GM12878 (cell line): ENCODE measurements around the gene VPS39. TPM values are rescaled to one million over a fixed set of nuclear protein-coding genes. Genes with fewer than 3 reads are reported as not detected.

Experiments
- ATAC-seq: fragments of 200-7000 bp; cut with Tn5 transposase; 3 replicates; pipeline ENCODE4 v1.9.1; 2020; ENCODE audit warnings: mild to moderate bottlenecking, moderate library complexity
- BruUV-seq: library from RNA; stranded (reverse); fragments of 400-500 nt; replicated peaks from 2 replicates; lab custom pipeline; 2021; lab: Mats Ljungman, UMichigan
- CTCF ChIA-PET: fragments of 300-600 bp; sonication (Branson Sonifier 250); formaldehyde crosslinking; extraction: SDS; loops from one replicate; lab custom pipeline; 2021; ENCODE audit warnings: inconsistent platforms; lab: Yijun Ruan, JAX
- POLR2A ChIA-PET: fragments of 350-600 bp; formaldehyde crosslinking; extraction: SDS; loops from one replicate; lab custom pipeline; 2021; ENCODE audit warnings: inconsistent platforms; lab: Charles Lee
- RAD21 ChIA-PET: fragments of 300-600 bp; sonication (Branson Sonifier 250); formaldehyde crosslinking; loops from one replicate; lab custom pipeline; 2023; ENCODE audit warnings: antibody characterized with exemption; ENCODE audit not compliant: unreplicated experiment; lab: Charles Lee
- SMC1A ChIA-PET: fragments of 300-600 bp; sonication (Branson Sonifier 250); formaldehyde crosslinking; loops from one replicate; lab custom pipeline; 2023; ENCODE audit not compliant: unreplicated experiment, uncharacterized antibody; lab: Charles Lee
- DNase-seq: peaks from one replicate; pipeline ENCODE4 v3.0.0-alpha.2; 2011; ENCODE audit warnings: low read depth, low spot score
- FAIRE-seq: peaks from 3 replicates; lab custom pipeline; 2011; peaks lifted over from hg19 to GRCh38; lab: Jason Lieb, UNC
- H2AFZ ChIP-seq: 2 replicates; pipeline ENCODE4 v1.6.0; 2011; ENCODE audit warnings: low read depth, low read length, control low read depth; ENCODE audit not compliant: control insufficient read depth
- H3K27ac ChIP-seq: 2 replicates; pipeline ENCODE4 v1.5.1; 2011; ENCODE audit warnings: control low read depth; ENCODE audit not compliant: control insufficient read depth, insufficient read depth
- H3K27me3 ChIP-seq, 2 experiments: replicated peaks in 1 of 2; 2 replicates each; pipeline versions ENCODE4 v1.6.0 to v1.6.1; 2011; ENCODE audit warnings: low read length in 1 of 2; ENCODE audit not compliant: control insufficient read depth in 2 of 2, insufficient read depth in 2 of 2
- H3K36me3 ChIP-seq, 2 experiments: 2 replicates each; pipeline ENCODE4 v1.5.1; 2011; ENCODE audit warnings: low read length in 1 of 2; ENCODE audit not compliant: control insufficient read depth in 2 of 2, insufficient read depth in 2 of 2
- H3K4me1 ChIP-seq: 2 replicates; pipeline ENCODE4 v1.6.1; 2011; ENCODE audit warnings: mild to moderate bottlenecking, low read length, moderate library complexity, mixed read lengths; ENCODE audit not compliant: control insufficient read depth, insufficient read depth
- H3K4me2 ChIP-seq: 2 replicates; pipeline ENCODE4 v1.6.0; 2011; ENCODE audit warnings: control low read depth; ENCODE audit not compliant: control insufficient read depth, insufficient read depth
- H3K4me3 ChIP-seq: fragments of 200-600 bp; sonication (generic); 2 replicates; pipeline ENCODE4 v1.5.1; 2016
- H3K79me2 ChIP-seq: 2 replicates; pipeline ENCODE4 v1.6.0; 2011; ENCODE audit warnings: low read length; ENCODE audit not compliant: control insufficient read depth, insufficient read depth
- H3K9ac ChIP-seq: 2 replicates; pipeline ENCODE4 v1.8.0; 2011; ENCODE audit warnings: low read length, control low read depth, mixed read lengths; ENCODE audit not compliant: control insufficient read depth, insufficient read depth
- H3K9me3 ChIP-seq: replicated peaks from 3 replicates; pipeline ENCODE4 v1.5.1; 2011; ENCODE audit warnings: mild to moderate bottlenecking, low read length; ENCODE audit not compliant: control insufficient read depth, insufficient read depth
- H4K20me1 ChIP-seq: 2 replicates; pipeline ENCODE4 v1.6.0; 2011; ENCODE audit not compliant: control insufficient read depth, insufficient read depth
- BHLHE40 ChIP-seq, 2 experiments: fragments of 450-650 bp in 1 of 2; IDR thresholded peaks; 2 replicates each; pipeline ENCODE4 v1.6.1; 2011 to 2017; ENCODE audit warnings: low read depth in 2 of 2, borderline replicate concordance in 1 of 2, improper control_type of control experiment in 1 of 2, low read length in 1 of 2, mild to moderate bottlenecking in 1 of 2
- BRCA1 ChIP-seq: IDR thresholded peaks from 2 replicates; pipeline ENCODE4 v1.6.1; 2011; ENCODE audit warnings: low read depth, low read length, improper control_type of control experiment
- MTA2 ChIP-seq: fragments of 450-650 bp; IDR thresholded peaks from 2 replicates; pipeline ENCODE4 v1.6.1; 2016; ENCODE audit warnings: low read depth, mild to moderate bottlenecking, moderate library complexity
- MTA3 ChIP-seq: IDR thresholded peaks from 2 replicates; pipeline ENCODE4 v1.6.1; 2012; ENCODE audit warnings: low read length, inconsistent platforms, borderline replicate concordance
- NFYA ChIP-seq: IDR thresholded peaks from 2 replicates; pipeline ENCODE4 v1.6.1; 2011; ENCODE audit warnings: low read depth, mild to moderate bottlenecking, low read length, improper control_type of control experiment, borderline replicate concordance
- RUNX3 ChIP-seq: IDR thresholded peaks from 2 replicates; pipeline ENCODE4 v1.6.1; 2012; ENCODE audit warnings: low read length, inconsistent platforms
- SP1 ChIP-seq: IDR thresholded peaks from one replicate; pipeline ENCODE4 v1.6.1; 2011; ENCODE audit warnings: low read depth, low read length
- ZSCAN29 ChIP-seq: fragments of 450-650 bp; IDR thresholded peaks from 2 replicates; pipeline ENCODE4 v1.6.1; 2017; ENCODE audit warnings: mild to moderate bottlenecking, moderate library complexity
- WGBS: methylation state at CpG from one replicate; pipeline ENCODE4 v1.1.6; 2016; ENCODE audit warnings: low lambda C conversion rate; ENCODE audit not compliant: insufficient replicate concordance, insufficient coverage; ENCODE audit errors: missing lambda C conversion rate; 5-methylcytosine and 5-hydroxymethylcytosine counted together
- in situ Hi-C: fragments of 300-500 bp; cut with MboI; formaldehyde crosslinking; loops from 9 replicates; pipeline ENCODE4 v1.14.3; 2018; ENCODE audit warnings: mixed read lengths
- intact Hi-C: fragments of 100-400 bp; cut with micrococcal nuclease; formaldehyde crosslinking; loops from one replicate; pipeline ENCODE4 v1.14.2; 2022; ENCODE audit not compliant: unreplicated experiment
- polyA plus RNA-seq, 11 experiments: library from polyadenylated mRNA; depleted of rRNA in 4 of 11; unstranded in 6 of 11; stranded (reverse) in 5 of 11; fragments of >200 nt; fragmentation: Nextera tagmentation in 4 of 11; fragmentation: Illumina TruSeq in 1 of 11; extraction: Ambion mirVana in 4 of 11; extraction: Trizol in 1 of 11; gene quantifications; 1 replicate in 1 of 11; 2 replicates in 10 of 11; pipeline versions ENCODE4 v1.2.1 to v1.2.3, GENCODE V29; 2011 to 2016; ENCODE audit warnings: inconsistent platforms in 2 of 11, missing spikeins in 2 of 11, low read depth in 1 of 11
- total RNA-seq, 4 experiments: library from RNA; depleted of rRNA in 3 of 4; stranded (reverse); fragments of >200 nt in 3 of 4; fragmentation: Illumina TruSeq in 1 of 4; extraction: Trizol in 1 of 4; gene quantifications; 2 replicates each; pipeline versions ENCODE4 v1.2.1 to v1.2.3, GENCODE V29; 2013 to 2021

Gene VPS39
- total and polyA plus RNA-seq, 10 of the 15 experiments (the other 5 are each of a cell fraction or from before 2014, with no cell fraction given): 4.9 to 50.0 (median 36.2) TPM

GRCh38 chr15:42198516-42198915, 9.6 kb downstream of the VPS39 start (continued):
- no peak for TF ChIP-seq ZSCAN29

GRCh38 chr15:42194513-42194912, 13.6 kb downstream of the VPS39 start:
- peaks cover 3% of the 10 kb centered on the region for H3K79me2 ChIP-seq
- no peak overlapping the region for H2AFZ ChIP-seq
- peaks cover 3 to 7% of the 10 kb centered on the region in 2 experiments; a peak in 3 of 4 replicates for H3K36me3 ChIP-seq
- WGBS: 98% methylated on average over 5 of the region's 5 CpGs
- ChIA-PET SMC1A (interaction anchor here (1.3 kb wide), 1 partner anchor 12 kb away, joined by 4 read pairs; no protein-coding TSS in a partner anchor), POLR2A (no interaction called here), RAD21 (interaction anchor here (1.3 kb wide), 1 partner anchor 81 kb away, joined by 3 read pairs; no protein-coding TSS in a partner anchor), CTCF (interaction anchor here (1.1 kb wide), 1 partner anchor 25 kb away, joined by 3 read pairs; no protein-coding TSS in a partner anchor)
- ATAC-seq (no peak), FAIRE-seq (no peak), DNase-seq (no peak)
- intact Hi-C loops: no loop called here
- no peaks in the 10 kb centered on the region for H3K27me3 ChIP-seq
- in situ Hi-C loops: no loop called here
- H3K9me3 ChIP-seq: peaks cover 8% of the 10 kb centered on the region; the same call in 2 of the 3 replicates
- H3K4me1 ChIP-seq: peaks cover 25% of the 10 kb centered on the region
- BruUV-seq: no TSS peak
- no peak overlapping the region for H3K4me3 ChIP-seq
- H3K9ac ChIP-seq: no peak overlapping the region
- no peak overlapping the region for H3K4me2 ChIP-seq
- H4K20me1 ChIP-seq: no peaks in the 10 kb centered on the region
- no peak for TF ChIP-seq MTA3
- no peak for TF ChIP-seq BRCA1
- no peak for TF ChIP-seq NFYA
- TF ChIP-seq SP1: no peak
- no peak for TF ChIP-seq BHLHE40 (IDR thresholded peaks at IDR 0.05; ENCODE audit: borderline replicate concordance in 1 of 2, low read depth in 2 of 2, low read length in 1 of 2)
- no peak for TF ChIP-seq RUNX3
- no peak for TF ChIP-seq MTA2
- H3K27ac ChIP-seq: no peak overlapping the region
